IMR-90 (cell line): ENCODE measurements around the gene ZNF214. TPM values are rescaled to one million over a fixed set of nuclear protein-coding genes. Genes with fewer than 3 reads are reported as not detected.

Experiments
- ATAC-seq: fragments of 200-7000 bp; cut with Tn5 transposase; 2 replicates; pipeline ENCODE4 v1.9.1; 2020; ENCODE audit warnings: low read depth, mild to moderate bottlenecking, moderate library complexity
- BruUV-seq: library from RNA; stranded (reverse); fragments of 400-500 nt; replicated peaks from 2 replicates; lab custom pipeline; 2021; lab: Mats Ljungman, UMichigan
- CTCF ChIA-PET: fragments of 300-600 bp; formaldehyde crosslinking; extraction: SDS; loops from one replicate; lab custom pipeline; 2021; ENCODE audit warnings: antibody characterized with exemption; lab: Yijun Ruan, JAX
- POLR2A ChIA-PET: fragments of 300-600 bp; sonication (Branson Sonifier 250); formaldehyde crosslinking; loops from one replicate; lab custom pipeline; 2022; ENCODE audit warnings: antibody characterized with exemption; ENCODE audit not compliant: unreplicated experiment; lab: Charles Lee
- DNase-seq: peaks from one replicate; pipeline ENCODE4 v3.0.0; 2013
- H2AFZ ChIP-seq: replicated peaks from 2 replicates; pipeline ENCODE3; 2013; ENCODE audit warnings: low read length, mild to moderate bottlenecking; ENCODE audit not compliant: poor library complexity
- H2AK5ac ChIP-seq: 2 replicates; pipeline ENCODE4 v1.6.1; 2013; ENCODE audit warnings: low read depth, low read length, inconsistent platforms
- H2AK9ac ChIP-seq: replicated peaks from 2 replicates; pipeline ENCODE3; 2013; ENCODE audit warnings: mild to moderate bottlenecking, low read depth, low read length, moderate library complexity; ENCODE audit not compliant: poor library complexity
- H2BK120ac ChIP-seq: 2 replicates; pipeline ENCODE4 v1.6.1; 2013; ENCODE audit warnings: low read depth, low read length, inconsistent platforms
- H2BK15ac ChIP-seq: 3 replicates; pipeline ENCODE4 v1.6.1; 2013; ENCODE audit warnings: low read depth, low read length, inconsistent platforms
- H2BK20ac ChIP-seq: 2 replicates; pipeline ENCODE4 v1.6.1; 2013; ENCODE audit warnings: low read depth, mild to moderate bottlenecking, inconsistent platforms, low read length, moderate library complexity
- H2BK5ac ChIP-seq: 2 replicates; pipeline ENCODE4 v1.6.1; 2013; ENCODE audit warnings: mild to moderate bottlenecking, low read depth, low read length, inconsistent platforms; ENCODE audit not compliant: poor library complexity, severe bottlenecking
- H3K14ac ChIP-seq: replicated peaks from 2 replicates; pipeline ENCODE4 v1.6.1; 2013; ENCODE audit warnings: low read depth, low read length, inconsistent platforms
- H3K18ac ChIP-seq: 2 replicates; pipeline ENCODE4 v1.6.1; 2013; ENCODE audit warnings: low read depth, low read length, control low read depth
- H3K23ac ChIP-seq: 2 replicates; pipeline ENCODE4 v1.6.1; 2013; ENCODE audit warnings: low read depth, low read length, inconsistent platforms
- H3K27ac ChIP-seq: 2 replicates; pipeline ENCODE4 v1.5.1; 2013; ENCODE audit warnings: mild to moderate bottlenecking, control low read depth, low read length; ENCODE audit not compliant: insufficient read depth
- H3K27me3 ChIP-seq: 2 replicates; pipeline ENCODE4 v1.6.1; 2013; ENCODE audit warnings: low read length; ENCODE audit not compliant: control insufficient read depth, insufficient read depth
- H3K36me3 ChIP-seq: 2 replicates; pipeline ENCODE4 v1.6.1; 2013; ENCODE audit warnings: low read length, mixed read lengths; ENCODE audit not compliant: control insufficient read depth, insufficient read depth
- H3K4ac ChIP-seq: 2 replicates; pipeline ENCODE4 v1.6.1; 2013; ENCODE audit warnings: low read depth, low read length, inconsistent platforms
- H3K4me1 ChIP-seq: 2 replicates; pipeline ENCODE4 v1.6.1; 2013; ENCODE audit warnings: low read length, mixed read lengths; ENCODE audit not compliant: control insufficient read depth, insufficient read depth
- H3K4me2 ChIP-seq: 2 replicates; pipeline ENCODE4 v1.6.1; 2013; ENCODE audit warnings: low read depth, mild to moderate bottlenecking, control low read depth, low read length, moderate library complexity
- H3K4me3 ChIP-seq: 2 replicates; pipeline ENCODE4 v1.5.1; 2013; ENCODE audit warnings: low read depth, mild to moderate bottlenecking, control low read depth, low read length, moderate library complexity; ENCODE audit not compliant: insufficient read depth
- H3K56ac ChIP-seq: 2 replicates; pipeline ENCODE4 v1.6.1; 2013; ENCODE audit warnings: low read length, inconsistent platforms; ENCODE audit not compliant: insufficient read depth; ENCODE audit errors: extremely low read depth
- H3K79me1 ChIP-seq, 2 experiments: 2 replicates each; pipeline ENCODE4 v1.6.1; 2013; ENCODE audit warnings: low read length in 2 of 2, inconsistent platforms in 1 of 2, low read depth in 1 of 2
- H3K9ac ChIP-seq: 2 replicates; pipeline ENCODE4 v1.6.1; 2013; ENCODE audit warnings: low read depth, low read length, control low read depth
- H3K9me1 ChIP-seq: 2 replicates; pipeline ENCODE4 v1.6.1; 2013; ENCODE audit warnings: low read length, inconsistent platforms; ENCODE audit not compliant: insufficient read depth
- H3K9me3 ChIP-seq: 2 replicates; pipeline ENCODE4 v1.6.1; 2013; ENCODE audit warnings: low read length; ENCODE audit not compliant: control insufficient read depth, insufficient read depth
- H4K20me1 ChIP-seq: 2 replicates; pipeline ENCODE4 v1.6.1; 2013; ENCODE audit warnings: low read length, inconsistent platforms; ENCODE audit not compliant: insufficient read depth
- H4K5ac ChIP-seq: 2 replicates; pipeline ENCODE4 v1.6.1; 2013; ENCODE audit warnings: mild to moderate bottlenecking, low read depth, low read length, control low read depth
- H4K8ac ChIP-seq, 2 experiments: 2 replicates each; pipeline ENCODE4 v1.6.1; 2013; ENCODE audit warnings: low read depth in 2 of 2, low read length in 2 of 2, control low read depth in 1 of 2, inconsistent platforms in 1 of 2
- H4K91ac ChIP-seq: 2 replicates; pipeline ENCODE4 v1.6.1; 2013; ENCODE audit warnings: low read depth, low read length, inconsistent platforms; ENCODE audit not compliant: insufficient read depth
- BHLHE40 ChIP-seq: fragments of 150-350 bp; IDR thresholded peaks from 2 replicates; pipeline ENCODE4 v1.6.1; 2016; ENCODE audit warnings: mild to moderate bottlenecking, low read depth, low read length
- CHD1 ChIP-seq: IDR thresholded peaks from 2 replicates; pipeline ENCODE4 v1.6.1; 2012; ENCODE audit warnings: low read depth, low read length, improper control_type of control experiment
- CTCF ChIP-seq: conservative IDR thresholded peaks from 2 replicates; pipeline ENCODE4 v1.5.1; 2012; ENCODE audit warnings: mild to moderate bottlenecking, low read depth, low read length, improper control_type of control experiment
- ELK1 ChIP-seq: fragments of 150-350 bp; IDR thresholded peaks from 2 replicates; pipeline ENCODE4 v1.6.1; 2016; ENCODE audit warnings: low read depth, mild to moderate bottlenecking, low read length, moderate library complexity, borderline replicate concordance
- MAFK ChIP-seq: IDR thresholded peaks from 2 replicates; pipeline ENCODE4 v1.6.1; 2012; ENCODE audit warnings: low read depth, low read length, improper control_type of control experiment
- MAZ ChIP-seq: IDR thresholded peaks from 2 replicates; pipeline ENCODE4 v1.6.1; 2012; ENCODE audit warnings: low read depth, mild to moderate bottlenecking, low read length, improper control_type of control experiment, moderate library complexity, borderline replicate concordance
- SMC3 ChIP-seq: fragments of 150-350 bp; IDR thresholded peaks from 2 replicates; pipeline ENCODE4 v1.6.1; 2016; ENCODE audit warnings: low read depth, mild to moderate bottlenecking, antibody characterized with exemption, low read length, moderate library complexity
- USF2 ChIP-seq: fragments of 150-350 bp; IDR thresholded peaks from 2 replicates; pipeline ENCODE4 v1.6.1; 2017; ENCODE audit warnings: mild to moderate bottlenecking, antibody characterized with exemption, low read length, low read depth
- WGBS, 2 experiments: methylation state at CpG; one replicate each; pipeline versions ENCODE4 v1.1.5 to v1.1.7; 2013; ENCODE audit warnings: missing lambda C conversion rate in 2 of 2; ENCODE audit not compliant: insufficient read length in 1 of 2; ENCODE audit errors: extremely low coverage in 2 of 2; 5-methylcytosine and 5-hydroxymethylcytosine counted together
- dilution Hi-C: fragments of 300-500 bp; cut with HindIII; formaldehyde crosslinking; loops from one replicate; pipeline ENCODE4 v1.14.3; 2018; ENCODE audit warnings: low sequenced_read_pairs; ENCODE audit not compliant: unreplicated experiment
- in situ Hi-C: fragments of 300-500 bp; cut with MboI; formaldehyde crosslinking; loops from 3 replicates; pipeline ENCODE4 v1.14.3; 2019; ENCODE audit warnings: low sequenced_read_pairs, inconsistent platforms, mixed read lengths
- intact Hi-C: fragments of 100-400 bp; cut with micrococcal nuclease; formaldehyde crosslinking; loops from 2 replicates; pipeline ENCODE4 v1.10.0; 2022
- polyA plus RNA-seq, 3 experiments: library from polyadenylated mRNA; depleted of rRNA; stranded (reverse); fragments of >200 nt; gene quantifications; 2 replicates each; pipeline ENCODE4 v1.2.3, GENCODE V29; 2012; ENCODE audit warnings: low replicate concordance in 1 of 3
- total RNA-seq: library from RNA; depleted of rRNA; stranded (reverse); fragments of >200 nt; gene quantifications from 2 replicates; pipeline ENCODE4 v1.2.3, GENCODE V29; 2012

Gene ZNF214
- total and polyA plus RNA-seq, 2 of the 4 experiments (the other 2 are of a cell fraction): 0.82 to 2.5 TPM

- Histone ChIP-seq H2AFZ (no peak overlapping the region), H2BK5ac (no peak overlapping the region), H3K79me1 (no peaks in the 10 kb centered on the region), H4K5ac (no peak overlapping the region), H2AK9ac (no peak overlapping the region), H3K4ac (no peak overlapping the region), H3K27ac (no peak overlapping the region), H3K36me3 (no peaks in the 10 kb centered on the region), H2AK5ac (no peak overlapping the region), H4K8ac (no peak overlapping the region), H3K27me3 (no peaks in the 10 kb centered on the region), H3K9me3 (no peaks in the 10 kb centered on the region), H3K14ac (no peak overlapping the region), H2BK20ac (no peak overlapping the region), H3K23ac (no peak overlapping the region), H4K20me1 (no peaks in the 10 kb centered on the region), H3K9me1 (peaks cover 5% of the 10 kb centered on the region; the same call in 1 of the 2 replicates), H3K18ac (no peak overlapping the region), H4K91ac (no peak overlapping the region), H2BK120ac (no peak overlapping the region), H3K4me1 (peaks cover 11% of the 10 kb centered on the region), H3K4me3 (no peak overlapping the region), H2BK15ac (no peak overlapping the region), H3K4me2 (no peak overlapping the region), H3K56ac (no peak overlapping the region), H3K9ac (no peak overlapping the region)
- intact Hi-C loops (no loop called here), dilution Hi-C loops (no loop called here), in situ Hi-C loops (no loop called here)
- BruUV-seq: no TSS peak
- ChIA-PET CTCF (interaction anchor here (0.6 kb wide), 1 partner anchor 424 kb away, joined by 5 read pairs; no protein-coding TSS in a partner anchor), POLR2A (no interaction called here)
- WGBS, 2 experiments: no CpG with 5 or more reads among the region's 1 CpG
- ATAC-seq (no peak), DNase-seq (no peak)
- TF ChIP-seq USF2 (no peak), SMC3 (no peak), CHD1 (no peak), ELK1 (no peak), BHLHE40 (no peak), CTCF (no peak), MAZ (no peak), MAFK (no peak)
These were observed 33.7 kb downstream of the ZNF214 start for GRCh38 chr11:6986487-6986886.
